GM23338 (cell line): Measurements from ENCODE around the gene ERI3. TPM values are rescaled to one million over a fixed set of nuclear protein-coding genes. Genes with fewer than 3 reads are reported as not detected.

Experiments
- ATAC-seq: fragments of 200-7000 bp; cut with Tn5 transposase; 3 replicates; pipeline ENCODE4 v1.9.1; 2020
- DNase-seq: peaks from one replicate; pipeline ENCODE4 v3.0.0-alpha.2; 2015; ENCODE audit warnings: low spot score
- H2AFZ ChIP-seq: fragments of 200-600 bp; sonication (generic); 2 replicates; pipeline ENCODE4 v1.8.0; 2016; ENCODE audit warnings: antibody characterized with exemption, mild to moderate bottlenecking, moderate library complexity
- H3F3A ChIP-seq: fragments of 200-600 bp; sonication (generic); replicated peaks from 2 replicates; pipeline ENCODE4 v1.8.0; 2017; ENCODE audit warnings: antibody characterized with exemption, mixed run types, low read depth
- H3K27ac ChIP-seq: fragments of 200-600 bp; sonication (generic); 2 replicates; pipeline ENCODE4 v1.6.1; 2016; ENCODE audit warnings: low read depth
- H3K27me3 ChIP-seq: fragments of 200-600 bp; sonication (generic); 2 replicates; pipeline ENCODE4 v1.8.0; 2016; ENCODE audit warnings: mild to moderate bottlenecking, mixed run types, moderate library complexity; ENCODE audit not compliant: insufficient read depth
- H3K36me3 ChIP-seq: fragments of 200-600 bp; sonication (generic); 2 replicates; pipeline ENCODE4 v1.8.0; 2016; ENCODE audit warnings: mild to moderate bottlenecking; ENCODE audit not compliant: insufficient read depth
- H3K4me1 ChIP-seq: fragments of 200-600 bp; sonication (generic); 2 replicates; pipeline ENCODE4 v1.8.0; 2016; ENCODE audit warnings: mild to moderate bottlenecking, moderate library complexity; ENCODE audit not compliant: insufficient read depth
- H3K4me2 ChIP-seq: fragments of 200-600 bp; sonication (generic); 2 replicates; pipeline ENCODE4 v1.7.1; 2017; ENCODE audit warnings: mixed run types
- H3K4me3 ChIP-seq: fragments of 200-600 bp; sonication (generic); 2 replicates; pipeline ENCODE4 v1.6.1; 2016; ENCODE audit warnings: mixed run types
- H3K79me2 ChIP-seq: fragments of 200-600 bp; sonication (generic); replicated peaks from 2 replicates; pipeline ENCODE4 v1.8.0; 2017; ENCODE audit warnings: mild to moderate bottlenecking; ENCODE audit not compliant: insufficient read depth
- H3K9me2 ChIP-seq: fragments of 200-600 bp; sonication (generic); 2 replicates; pipeline ENCODE4 v1.8.0; 2017; ENCODE audit not compliant: insufficient read depth
- H4K20me1 ChIP-seq: fragments of 200-600 bp; sonication (generic); replicated peaks from 2 replicates; pipeline ENCODE4 v1.8.0; 2017; ENCODE audit warnings: mild to moderate bottlenecking; ENCODE audit not compliant: insufficient read depth
- H3K27ac Mint-ChIP-seq: 2 replicates; pipeline ENCODE4 v1.8.0; 2020; ENCODE audit warnings: inconsistent platforms, mild to moderate bottlenecking, moderate library complexity, mixed read lengths
- H3K27me3 Mint-ChIP-seq: 3 replicates; pipeline ENCODE4 v1.8.0; 2022; ENCODE audit warnings: low read depth, mild to moderate bottlenecking, moderate library complexity, mixed read lengths, inconsistent platforms; ENCODE audit not compliant: insufficient read depth, poor library complexity
- H3K36me3 Mint-ChIP-seq: 3 replicates; pipeline ENCODE4 v1.8.0; 2021; ENCODE audit warnings: low read depth, mild to moderate bottlenecking, inconsistent platforms, moderate library complexity, mixed read lengths
- H3K4me1 Mint-ChIP-seq: 3 replicates; pipeline ENCODE4 v1.8.0; 2020; ENCODE audit warnings: mild to moderate bottlenecking, inconsistent platforms, mixed read lengths
- H3K4me3 Mint-ChIP-seq: 3 replicates; pipeline ENCODE4 v1.8.0; 2021; ENCODE audit warnings: moderate library complexity, mild to moderate bottlenecking, inconsistent platforms, mixed read lengths
- H3K9me3 Mint-ChIP-seq: 3 replicates; pipeline ENCODE4 v1.8.0; 2020; ENCODE audit warnings: moderate library complexity, mild to moderate bottlenecking, inconsistent platforms, mixed read lengths
- CREB1 ChIP-seq: fragments of 250-450 bp; sonication (Bioruptor Pico); IDR thresholded peaks from 2 replicates; pipeline ENCODE4 v1.5.0; 2020; ENCODE audit warnings: low read depth, mild to moderate bottlenecking, moderate library complexity
- EZH2 ChIP-seq: fragments of 200-600 bp; sonication (generic); IDR thresholded peaks from one replicate; pipeline ENCODE4 v1.8.0; 2017; ENCODE audit warnings: antibody characterized with exemption, mild to moderate bottlenecking, low read depth; ENCODE audit not compliant: unreplicated experiment
- JUNB ChIP-seq: IDR thresholded peaks from one replicate; pipeline ENCODE4 v1.6.1; 2016; ENCODE audit warnings: antibody characterized with exemption; ENCODE audit not compliant: unreplicated experiment
- NANOG ChIP-seq: IDR thresholded peaks from 2 replicates; pipeline ENCODE4 v1.6.1; 2016; ENCODE audit warnings: antibody characterized with exemption, borderline replicate concordance
- STAT1 ChIP-seq: IDR thresholded peaks from one replicate; pipeline ENCODE4 v1.6.1; 2016; ENCODE audit warnings: antibody characterized with exemption; ENCODE audit not compliant: unreplicated experiment
- ZNF114 ChIP-seq: fragments of 250-450 bp; sonication (Bioruptor Pico); IDR thresholded peaks from 2 replicates; pipeline ENCODE4 v1.5.0; 2020; ENCODE audit warnings: mild to moderate bottlenecking, moderate library complexity
- ZNF462 ChIP-seq: fragments of 250-450 bp; sonication (Bioruptor Pico); IDR thresholded peaks from 2 replicates; pipeline ENCODE4 v1.5.0; 2020; ENCODE audit warnings: mild to moderate bottlenecking, moderate library complexity
- polyA plus RNA-seq: library from polyadenylated mRNA; unstranded; fragments of >200 nt; fragmentation: Nextera tagmentation; extraction: Ambion mirVana; gene quantifications from 2 replicates; pipeline ENCODE4 v1.2.1, GENCODE V29; 2016
- total RNA-seq: library from RNA; depleted of rRNA; stranded (reverse); fragments of >200 nt; shearing (Covaris generic); gene quantifications from 2 replicates; pipeline ENCODE4 v1.2.3, GENCODE V29; 2014
- TF ChIP-seq, protein P1 (sequence below), 2 experiments: fragments of 200-600 bp in 1 of 2; sonication (generic) in 1 of 2; conservative IDR thresholded peaks; 2 replicates each; pipeline versions ENCODE4 v1.5.1 to v1.6.1; 2016 to 2017; ENCODE audit warnings: antibody characterized with exemption in 2 of 2, low read depth in 2 of 2, mild to moderate bottlenecking in 2 of 2, moderate library complexity in 1 of 2
- TF ChIP-seq, protein P2 (sequence below): IDR thresholded peaks from 2 replicates; pipeline ENCODE4 v1.6.1; 2016; ENCODE audit warnings: antibody characterized with exemption

The ERI3 gene
- total and polyA plus RNA-seq, 2 experiments from 2014 or later: 63.0 to 70.1 TPM

GRCh38 chr1:44361478-44361877 is 6.4 kb upstream of the ERI3 start:
- Histone ChIP-seq H4K20me1 (no peaks in the 10 kb centered on the region), H3F3A (no peaks in the 10 kb centered on the region), H3K79me2 (no peaks in the 10 kb centered on the region), H2AFZ (no peak overlapping the region), H3K4me2 (no peak overlapping the region), H3K4me1 (peaks cover 11% of the 10 kb centered on the region; the same call in 1 of the 2 replicates), H3K27me3 (no peaks in the 10 kb centered on the region), H3K9me2 (no peaks in the 10 kb centered on the region), H3K36me3 (no peaks in the 10 kb centered on the region), H3K4me3 (no peak overlapping the region), H3K27ac (no peak overlapping the region)
- Mint-ChIP-seq H3K27me3 (peaks cover 11% of the 10 kb centered on the region), H3K36me3 (no peaks in the 10 kb centered on the region), H3K27ac (no peak overlapping the region), H3K9me3 (no peaks in the 10 kb centered on the region), H3K4me3 (no peak overlapping the region), H3K4me1 (peaks cover 28% of the 10 kb centered on the region)
- DNase-seq (peak; percentile 49), ATAC-seq (peak; percentile 66)
- TF ChIP-seq CREB1 (CRISPR knock-in tag): no peak
- TF ChIP-seq, protein P1, sequence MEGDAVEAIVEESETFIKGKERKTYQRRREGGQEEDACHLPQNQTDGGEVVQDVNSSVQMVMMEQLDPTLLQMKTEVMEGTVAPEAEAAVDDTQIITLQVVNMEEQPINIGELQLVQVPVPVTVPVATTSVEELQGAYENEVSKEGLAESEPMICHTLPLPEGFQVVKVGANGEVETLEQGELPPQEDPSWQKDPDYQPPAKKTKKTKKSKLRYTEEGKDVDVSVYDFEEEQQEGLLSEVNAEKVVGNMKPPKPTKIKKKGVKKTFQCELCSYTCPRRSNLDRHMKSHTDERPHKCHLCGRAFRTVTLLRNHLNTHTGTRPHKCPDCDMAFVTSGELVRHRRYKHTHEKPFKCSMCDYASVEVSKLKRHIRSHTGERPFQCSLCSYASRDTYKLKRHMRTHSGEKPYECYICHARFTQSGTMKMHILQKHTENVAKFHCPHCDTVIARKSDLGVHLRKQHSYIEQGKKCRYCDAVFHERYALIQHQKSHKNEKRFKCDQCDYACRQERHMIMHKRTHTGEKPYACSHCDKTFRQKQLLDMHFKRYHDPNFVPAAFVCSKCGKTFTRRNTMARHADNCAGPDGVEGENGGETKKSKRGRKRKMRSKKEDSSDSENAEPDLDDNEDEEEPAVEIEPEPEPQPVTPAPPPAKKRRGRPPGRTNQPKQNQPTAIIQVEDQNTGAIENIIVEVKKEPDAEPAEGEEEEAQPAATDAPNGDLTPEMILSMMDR (conservative IDR thresholded peaks at IDR 0.05; ENCODE audit: low read depth in 2 of 2): peak; percentile 43 to 55

GRCh38 chr1:44359234-44359935 is 4.3 kb upstream of the ERI3 start:
- Mint-ChIP-seq H3K4me3 (no peak overlapping the region), H3K27ac (peak overlapping the region; percentile 35; the same call in 1 of the 2 replicates), H3K4me1 (peaks cover 37% of the 10 kb centered on the region), H3K9me3 (no peaks in the 10 kb centered on the region), H3K27me3 (peaks cover 6% of the 10 kb centered on the region), H3K36me3 (no peaks in the 10 kb centered on the region)
- Histone ChIP-seq H3F3A (no peaks in the 10 kb centered on the region), H3K27me3 (no peaks in the 10 kb centered on the region), H3K4me2 (no peak overlapping the region), H2AFZ (peak overlapping the region; percentile 95), H3K4me1 (peaks cover 15% of the 10 kb centered on the region), H3K36me3 (no peaks in the 10 kb centered on the region), H3K79me2 (peaks cover 4% of the 10 kb centered on the region), H3K4me3 (no peak overlapping the region), H4K20me1 (peaks cover under 1% of the 10 kb centered on the region; the same call in 1 of the 2 replicates), H3K27ac (no peak overlapping the region), H3K9me2 (no peaks in the 10 kb centered on the region)
- DNase-seq: no peak
- ATAC-seq: no peak
- TF ChIP-seq STAT1 (no peak), ZNF114 (CRISPR knock-in tag) (no peak), JUNB (no peak), NANOG (no peak), EZH2 (no peak), CREB1 (CRISPR knock-in tag) (no peak), ZNF462 (CRISPR knock-in tag) (no peak)
- TF ChIP-seq, protein P1 (conservative IDR thresholded peaks at IDR 0.05; ENCODE audit: low read depth in 2 of 2): no peak
- TF ChIP-seq, protein P2, sequence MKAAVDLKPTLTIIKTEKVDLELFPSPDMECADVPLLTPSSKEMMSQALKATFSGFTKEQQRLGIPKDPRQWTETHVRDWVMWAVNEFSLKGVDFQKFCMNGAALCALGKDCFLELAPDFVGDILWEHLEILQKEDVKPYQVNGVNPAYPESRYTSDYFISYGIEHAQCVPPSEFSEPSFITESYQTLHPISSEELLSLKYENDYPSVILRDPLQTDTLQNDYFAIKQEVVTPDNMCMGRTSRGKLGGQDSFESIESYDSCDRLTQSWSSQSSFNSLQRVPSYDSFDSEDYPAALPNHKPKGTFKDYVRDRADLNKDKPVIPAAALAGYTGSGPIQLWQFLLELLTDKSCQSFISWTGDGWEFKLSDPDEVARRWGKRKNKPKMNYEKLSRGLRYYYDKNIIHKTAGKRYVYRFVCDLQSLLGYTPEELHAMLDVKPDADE: no peak
